ENCODE results near the gene GRIN2A. TPM values are rescaled to one million over a fixed set of nuclear protein-coding genes. Genes with fewer than 3 reads are reported as not detected.

Gene GRIN2A
- total and polyA plus RNA-seq, 2 of the 13 experiments (the other 11 are each of a cell fraction or from before 2014, with no cell fraction given) = not detected

DNA sequence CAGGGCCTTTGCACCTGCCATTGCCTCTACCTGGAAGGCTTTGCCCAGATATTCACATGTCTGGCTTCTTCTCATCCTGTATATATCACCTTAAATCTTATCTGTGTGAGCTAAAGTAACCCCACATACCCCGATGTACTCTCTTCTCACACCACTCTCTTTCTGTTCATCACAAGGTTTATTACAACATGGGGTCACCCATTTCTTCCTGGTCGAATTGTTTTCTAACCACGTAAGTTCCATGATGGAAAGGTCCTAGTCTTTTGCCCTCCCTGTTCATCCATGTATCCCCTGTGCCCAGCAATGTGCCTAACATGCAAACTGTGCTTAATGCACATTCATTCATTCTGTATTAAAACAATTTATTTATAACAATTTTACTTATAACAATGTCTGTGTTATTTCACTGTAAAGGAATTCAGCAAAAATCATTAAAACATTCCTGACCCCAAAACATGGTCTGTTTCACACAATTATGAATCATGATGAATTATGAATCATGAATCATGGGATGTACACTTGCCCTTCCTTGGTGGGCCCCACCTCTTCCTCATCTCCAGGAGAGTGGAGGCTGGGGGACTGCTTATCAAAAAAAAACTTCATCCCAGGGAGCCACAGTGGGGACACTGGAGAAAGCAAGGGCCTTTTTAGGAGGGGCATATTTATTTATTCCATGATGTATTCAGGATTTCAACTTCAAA is 336.4 kb downstream of the GRIN2A start:
- intact Hi-C loops (cut with micrococcal nuclease; ENCODE audit: unreplicated experiment) (no loop called here), in situ Hi-C loops (cut with HindIII; ENCODE audit: extremely low pct_ligation_motif_present, low pct_unique_long_range_greater_than_20kb) (no loop called here)
- Histone ChIP-seq H4K20me1 (ENCODE audit: insufficient read depth, low read length) (no peaks in the 10 kb centered on the region), H2AFZ (ENCODE audit: low read length) (no peak overlapping the region), H3K4me1 (ENCODE audit: insufficient read depth, low read length) (no peaks in the 10 kb centered on the region), H3K36me3 (replicated peaks in 1 of 2; ENCODE audit: control insufficient read depth in 1 of 2, insufficient read depth in 2 of 2, low read length in 2 of 2) (no peaks in the 10 kb centered on the region), H3K27me3 (ENCODE audit: control insufficient read depth in 1 of 2, insufficient read depth in 2 of 2, low read length in 2 of 2) (no peaks in the 10 kb centered on the region), H3K9me3 (ENCODE audit: low read length) (no peaks in the 10 kb centered on the region), H3K4me2 (ENCODE audit: low read depth, low read length) (no peak overlapping the region), H3K4me3 (replicated peaks in 1 of 3; ENCODE audit: insufficient read depth in 1 of 3, low read depth in 2 of 3, low read length in 3 of 3) (no peak overlapping the region), H3K79me2 (ENCODE audit: insufficient read depth, low read length) (no peaks in the 10 kb centered on the region), H3K27ac (ENCODE audit: extremely low read length, insufficient read depth, low read length) (no peak overlapping the region), H3K9ac (ENCODE audit: insufficient read depth, low read depth, low read length) (no peak overlapping the region)
- no peak for ATAC-seq
- POLR2A ChIA-PET = no interaction called here
- FAIRE-seq = no peak
- under 1% methylated on average over 3 of the region's 3 CpGs for WGBS (ENCODE audit: low lambda C conversion rate)
- no peak for TF ChIP-seq KMT2A (CRISPR knock-in tag; IDR thresholded peaks at IDR 0.05)
- TF ChIP-seq ZNF572 (CRISPR knock-in tag; IDR thresholded peaks at IDR 0.05) = no peak
- TF ChIP-seq ZNF33A (CRISPR knock-in tag; IDR thresholded peaks at IDR 0.05; ENCODE audit: borderline replicate concordance) = no peak
- TF ChIP-seq, protein P1, sequence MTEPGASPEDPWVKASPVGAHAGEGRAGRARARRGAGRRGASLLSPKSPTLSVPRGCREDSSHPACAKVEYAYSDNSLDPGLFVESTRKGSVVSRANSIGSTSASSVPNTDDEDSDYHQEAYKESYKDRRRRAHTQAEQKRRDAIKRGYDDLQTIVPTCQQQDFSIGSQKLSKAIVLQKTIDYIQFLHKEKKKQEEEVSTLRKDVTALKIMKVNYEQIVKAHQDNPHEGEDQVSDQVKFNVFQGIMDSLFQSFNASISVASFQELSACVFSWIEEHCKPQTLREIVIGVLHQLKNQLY (CRISPR knock-in tag; IDR thresholded peaks at IDR 0.05) = no peak
- TF ChIP-seq ZNF839 (CRISPR knock-in tag; IDR thresholded peaks at IDR 0.05; ENCODE audit: borderline replicate concordance) = no peak
- TF ChIP-seq MYNN (CRISPR knock-in tag; IDR thresholded peaks at IDR 0.05; ENCODE audit: low read depth) = no peak
- no peak for DNase-seq (ENCODE audit: low spot score)
- CTCF ChIA-PET (ENCODE audit: low intra/inter-chr PET ratio, low total read pairs) = no interaction called here
- no TSS peak for BruUV-seq (replicated peaks)

DNA sequence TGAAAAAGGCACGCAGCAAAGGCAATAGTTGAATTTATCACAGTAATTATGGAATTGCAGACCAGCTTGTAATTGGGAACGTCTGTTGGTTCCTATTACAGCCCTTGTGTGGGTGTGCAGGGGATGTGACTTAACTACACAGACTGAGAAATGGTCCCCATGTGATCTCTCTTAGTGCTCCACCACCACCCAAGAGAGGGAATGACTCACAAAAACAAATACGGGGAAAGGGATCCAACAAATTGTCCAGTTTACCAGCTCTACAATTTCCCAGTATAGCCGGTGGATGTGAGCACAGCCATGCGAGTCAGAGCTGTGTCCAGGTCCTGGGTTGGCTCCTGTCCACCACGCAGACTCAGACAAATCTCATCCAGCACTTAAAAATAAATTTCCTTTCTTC is 337.9 kb downstream of the GRIN2A start:
- FAIRE-seq = no peak
- no peak for ATAC-seq
- H3K4me3 ChIP-seq (replicated peaks in 1 of 3; ENCODE audit: insufficient read depth in 1 of 3, low read depth in 2 of 3, low read length in 3 of 3) = no peak overlapping the region
- 10% methylated on average over 6 of the region's 6 CpGs for WGBS (ENCODE audit: low lambda C conversion rate)
- ChIA-PET CTCF (ENCODE audit: low intra/inter-chr PET ratio, low total read pairs) (no interaction called here), POLR2A (no interaction called here)
- H3K9me3 ChIP-seq (ENCODE audit: low read length) = no peaks in the 10 kb centered on the region
- no peaks in the 10 kb centered on the region for H4K20me1 ChIP-seq (ENCODE audit: insufficient read depth, low read length)
- TF ChIP-seq, protein P2, sequence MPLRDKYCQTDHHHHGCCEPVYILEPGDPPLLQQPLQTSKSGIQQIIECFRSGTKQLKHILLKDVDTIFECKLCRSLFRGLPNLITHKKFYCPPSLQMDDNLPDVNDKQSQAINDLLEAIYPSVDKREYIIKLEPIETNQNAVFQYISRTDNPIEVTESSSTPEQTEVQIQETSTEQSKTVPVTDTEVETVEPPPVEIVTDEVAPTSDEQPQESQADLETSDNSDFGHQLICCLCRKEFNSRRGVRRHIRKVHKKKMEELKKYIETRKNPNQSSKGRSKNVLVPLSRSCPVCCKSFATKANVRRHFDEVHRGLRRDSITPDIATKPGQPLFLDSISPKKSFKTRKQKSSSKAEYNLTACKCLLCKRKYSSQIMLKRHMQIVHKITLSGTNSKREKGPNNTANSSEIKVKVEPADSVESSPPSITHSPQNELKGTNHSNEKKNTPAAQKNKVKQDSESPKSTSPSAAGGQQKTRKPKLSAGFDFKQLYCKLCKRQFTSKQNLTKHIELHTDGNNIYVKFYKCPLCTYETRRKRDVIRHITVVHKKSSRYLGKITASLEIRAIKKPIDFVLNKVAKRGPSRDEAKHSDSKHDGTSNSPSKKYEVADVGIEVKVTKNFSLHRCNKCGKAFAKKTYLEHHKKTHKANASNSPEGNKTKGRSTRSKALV (CRISPR knock-in tag; IDR thresholded peaks at IDR 0.05) = no peak
- no peak for TF ChIP-seq POLR2AphosphoS2 (IDR thresholded peaks at IDR 0.05; ENCODE audit: low read depth, low read length)
- no peak for TF ChIP-seq ZNF777 (CRISPR knock-in tag; IDR thresholded peaks at IDR 0.05)
- TF ChIP-seq, protein P3, sequence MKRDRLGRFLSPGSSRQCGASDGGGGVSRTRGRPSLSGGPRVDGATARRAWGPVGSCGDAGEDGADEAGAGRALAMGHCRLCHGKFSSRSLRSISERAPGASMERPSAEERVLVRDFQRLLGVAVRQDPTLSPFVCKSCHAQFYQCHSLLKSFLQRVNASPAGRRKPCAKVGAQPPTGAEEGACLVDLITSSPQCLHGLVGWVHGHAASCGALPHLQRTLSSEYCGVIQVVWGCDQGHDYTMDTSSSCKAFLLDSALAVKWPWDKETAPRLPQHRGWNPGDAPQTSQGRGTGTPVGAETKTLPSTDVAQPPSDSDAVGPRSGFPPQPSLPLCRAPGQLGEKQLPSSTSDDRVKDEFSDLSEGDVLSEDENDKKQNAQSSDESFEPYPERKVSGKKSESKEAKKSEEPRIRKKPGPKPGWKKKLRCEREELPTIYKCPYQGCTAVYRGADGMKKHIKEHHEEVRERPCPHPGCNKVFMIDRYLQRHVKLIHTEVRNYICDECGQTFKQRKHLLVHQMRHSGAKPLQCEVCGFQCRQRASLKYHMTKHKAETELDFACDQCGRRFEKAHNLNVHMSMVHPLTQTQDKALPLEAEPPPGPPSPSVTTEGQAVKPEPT (CRISPR knock-in tag; IDR thresholded peaks at IDR 0.05; ENCODE audit: low read depth) = no peak
- no peak for TF ChIP-seq NFKB2 (CRISPR knock-in tag; IDR thresholded peaks at IDR 0.05; ENCODE audit: borderline replicate concordance)
- no peak for TF ChIP-seq SRSF9 (IDR thresholded peaks at IDR 0.05; ENCODE audit: borderline replicate concordance, insufficient read depth, low read depth, low read length, poor library complexity, severe bottlenecking)
- no peak for TF ChIP-seq ZNF317 (CRISPR knock-in tag; IDR thresholded peaks at IDR 0.05)
- H2AFZ ChIP-seq (ENCODE audit: low read length) = no peak overlapping the region
- DNase-seq (ENCODE audit: low spot score) = no peak
- no peak overlapping the region for H3K9ac ChIP-seq (ENCODE audit: insufficient read depth, low read depth, low read length)
- H3K4me1 ChIP-seq (ENCODE audit: insufficient read depth, low read length) = no peaks in the 10 kb centered on the region
- intact Hi-C loops (cut with micrococcal nuclease; ENCODE audit: unreplicated experiment) = no loop called here
- no peaks in the 10 kb centered on the region for H3K79me2 ChIP-seq (ENCODE audit: insufficient read depth, low read length)
- BruUV-seq (replicated peaks) = no TSS peak
- no peak overlapping the region for H3K4me2 ChIP-seq (ENCODE audit: low read depth, low read length)
- in situ Hi-C loops (cut with HindIII; ENCODE audit: extremely low pct_ligation_motif_present, low pct_unique_long_range_greater_than_20kb) = no loop called here
- no peak overlapping the region for H3K27ac ChIP-seq (ENCODE audit: extremely low read length, insufficient read depth, low read length)
- no peaks in the 10 kb centered on the region for H3K27me3 ChIP-seq (ENCODE audit: control insufficient read depth in 1 of 2, insufficient read depth in 2 of 2, low read length in 2 of 2)
- H3K36me3 ChIP-seq (replicated peaks in 1 of 2; ENCODE audit: control insufficient read depth in 1 of 2, insufficient read depth in 2 of 2, low read length in 2 of 2) = no peaks in the 10 kb centered on the region

Measured in HepG2 (cell line).